ENCODE data around the gene KRT7.
"Not testable (repeated sequence)": the region's sequence is repeated elsewhere in the genome, so short reads cannot be mapped to it uniquely, and the experiment has no call there.

The KRT7 gene

GRCh38 chr12:52277486-52278245 lies 44.6 kb downstream of the KRT7 start:
- no peak for DNase-seq (ENCODE audit: low read depth in 2 of 3, low spot score in 2 of 3)

DNA sequence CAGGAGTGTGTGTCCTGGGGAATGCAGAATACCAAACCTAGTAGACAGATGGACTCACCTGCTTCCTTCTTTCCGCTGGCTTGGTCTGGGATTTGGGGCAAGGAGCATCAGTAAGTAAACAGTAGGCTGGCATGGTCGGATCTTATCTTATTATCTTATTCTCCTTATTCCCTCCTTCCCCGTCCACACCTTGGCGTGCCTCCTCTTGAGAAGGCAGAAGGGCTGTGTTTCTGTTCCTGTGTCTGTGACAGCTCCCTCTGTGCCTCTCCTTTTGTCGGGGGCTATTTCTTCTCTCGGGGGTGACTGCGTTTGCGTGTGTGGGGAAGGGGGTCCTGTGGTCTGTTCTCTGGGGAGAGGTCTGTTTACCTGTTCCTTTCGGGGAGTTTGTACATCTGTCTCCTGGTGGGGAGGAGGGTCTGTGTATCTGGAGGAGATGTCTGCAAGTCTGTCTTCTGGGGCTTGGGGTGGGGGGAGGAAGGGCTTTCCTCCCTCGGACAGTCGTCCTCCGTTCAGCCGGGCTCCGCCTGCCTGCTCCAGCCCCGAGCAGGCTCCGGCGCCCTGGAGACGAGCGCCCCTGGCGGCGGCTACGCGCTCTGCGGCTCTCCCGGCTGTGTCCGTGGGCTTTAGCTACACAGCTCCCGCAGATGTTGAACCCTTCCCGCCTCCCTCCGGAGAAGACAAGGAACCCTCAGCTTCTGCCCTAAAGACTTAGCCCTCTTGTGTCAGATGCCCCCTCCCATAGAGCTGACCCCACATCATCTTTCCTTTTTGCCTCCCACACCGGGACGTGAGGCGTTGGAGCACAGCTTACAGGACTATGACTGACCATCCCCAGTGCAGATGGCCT lies 45.8 kb downstream of the KRT7 start:
- DNase-seq (ENCODE audit: low read depth in 2 of 3, low spot score in 2 of 3): peak; percentile 31 to 69 (median 61)

GRCh38 chr12:52279422-52280318 lies 46.6 kb downstream of the KRT7 start:
- DNase-seq (ENCODE audit: low read depth in 2 of 3, low spot score in 2 of 3): no peak

DNA sequence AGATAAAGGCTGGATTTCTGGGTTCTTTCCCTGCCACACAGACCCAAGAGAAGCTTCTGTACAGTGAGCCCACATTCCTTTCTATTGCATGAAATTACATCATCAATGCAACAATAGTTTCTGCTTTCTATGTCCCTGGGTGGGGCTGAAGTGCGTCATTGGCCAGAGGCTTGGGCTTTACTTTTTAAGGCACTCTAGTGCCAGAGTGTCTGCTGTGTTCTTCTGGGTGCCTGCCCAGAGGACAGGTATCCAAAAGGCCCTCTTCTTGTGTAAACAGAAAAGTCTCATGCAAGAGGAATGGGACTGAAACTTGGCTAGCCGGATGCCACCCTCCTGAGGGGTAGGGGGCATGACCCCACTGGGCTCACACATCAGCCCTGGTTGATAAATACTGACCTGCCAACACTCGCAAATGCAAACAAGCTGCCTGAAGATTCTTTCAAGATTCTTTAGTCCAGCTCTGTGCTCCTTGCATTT lies 47.3 kb downstream of the KRT7 start:
- no peak for DNase-seq (ENCODE audit: low read depth in 2 of 3, low spot score in 2 of 3)

DNA sequence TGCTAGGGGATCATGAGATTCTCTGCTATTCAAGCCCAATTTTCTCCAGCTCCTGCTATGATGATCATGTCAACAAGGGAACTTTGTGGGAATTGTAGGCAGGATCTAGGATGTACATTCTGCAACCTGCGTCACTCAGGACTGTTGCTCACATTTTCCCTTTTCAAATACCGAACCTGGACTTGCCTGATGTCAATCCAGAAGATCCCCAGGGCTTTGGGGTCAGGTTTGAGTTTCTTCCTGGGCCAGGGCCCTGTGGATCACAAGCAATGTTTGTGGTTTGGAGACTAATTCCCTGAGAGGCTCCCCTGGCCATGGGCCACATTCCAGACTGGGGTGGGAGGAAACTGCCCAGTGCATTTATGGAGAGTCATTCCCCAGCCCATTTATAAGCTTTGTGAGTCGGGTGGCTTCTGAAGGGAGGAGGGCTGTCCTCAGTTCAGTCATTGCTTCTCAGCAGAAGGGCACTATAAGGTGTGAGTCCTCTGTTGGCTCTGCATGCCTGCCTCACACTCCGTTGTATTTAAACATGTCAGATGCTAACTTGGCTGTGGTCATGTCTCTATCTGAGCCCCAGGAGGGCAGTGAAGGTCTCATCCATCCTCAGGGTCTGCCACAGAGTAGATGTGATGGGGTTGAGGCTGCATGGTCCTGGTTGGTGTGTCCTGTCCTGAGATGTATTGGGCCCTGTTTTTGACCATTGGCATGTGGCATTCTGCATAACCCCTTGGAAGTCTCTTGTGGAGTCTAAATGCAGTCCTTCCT lies 47.9 kb downstream of the KRT7 start:
- DNase-seq (ENCODE audit: low read depth in 2 of 3, low spot score in 2 of 3): no peak

- DNase-seq (ENCODE audit: low read depth in 2 of 3, low spot score in 2 of 3): no peak
These were observed 51.6 kb downstream of the KRT7 start for GRCh38 chr12:52284562-52285171.

DNA sequence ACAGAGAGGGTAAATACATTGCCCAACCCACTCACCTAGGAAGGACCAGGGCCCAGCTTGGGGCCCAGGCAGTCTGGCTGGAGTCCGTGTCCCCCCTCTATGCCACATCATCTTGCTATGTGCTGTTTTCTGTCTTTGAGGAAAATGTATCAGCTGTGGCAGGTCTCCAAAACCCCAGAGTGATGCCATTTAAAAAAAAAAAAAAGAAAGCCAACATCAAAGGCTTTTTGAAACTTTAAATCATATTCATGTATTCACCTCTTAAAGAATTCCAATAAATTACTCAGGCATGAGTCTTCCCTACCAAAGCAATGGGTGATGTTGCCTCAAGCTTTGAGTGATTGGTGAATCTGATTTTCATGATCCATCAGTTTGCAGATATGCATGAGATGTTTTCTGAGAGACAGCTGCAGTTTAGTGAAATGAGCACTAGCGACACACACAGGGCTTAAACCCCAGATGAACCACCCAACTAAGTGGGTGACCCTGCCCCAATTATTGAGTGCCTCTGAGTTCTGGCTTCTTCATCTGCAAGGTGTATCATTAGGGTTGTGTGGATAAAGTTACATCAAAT lies 52.2 kb downstream of the KRT7 start:
- DNase-seq (ENCODE audit: low read depth in 2 of 3, low spot score in 2 of 3): no peak

DNA sequence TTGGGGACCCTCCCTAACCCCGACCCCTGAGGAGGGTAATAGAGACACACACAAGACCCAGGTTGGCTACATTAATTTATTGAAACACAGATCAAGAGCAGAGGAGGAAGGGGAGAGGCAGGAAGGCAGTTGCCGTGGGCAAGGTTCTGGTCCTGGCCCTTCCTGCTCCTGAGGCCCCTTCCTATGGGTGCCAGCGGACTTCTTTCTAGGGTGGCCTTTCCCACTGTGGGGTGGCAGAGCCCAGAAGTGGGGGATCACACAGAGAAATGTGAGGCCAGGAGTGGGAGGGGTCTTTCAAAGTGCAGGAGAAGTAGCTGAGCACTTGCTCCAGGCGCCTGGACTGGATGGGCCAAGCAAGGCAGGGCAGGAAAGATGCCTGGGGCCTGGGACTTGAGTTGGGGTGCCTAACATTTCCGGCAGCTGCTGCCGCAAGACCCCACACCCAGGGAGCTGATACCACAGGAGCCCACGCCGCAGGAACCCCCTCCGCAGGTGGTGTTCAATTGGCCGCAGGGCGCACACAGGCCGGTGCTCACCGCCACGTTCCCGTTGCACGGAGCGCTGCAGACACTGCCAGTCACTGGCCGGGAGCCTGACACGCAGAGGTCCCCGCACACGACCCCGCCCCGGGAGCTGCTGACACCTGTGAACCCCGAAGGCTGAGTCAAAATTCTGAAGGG lies 52.9 kb downstream of the KRT7 start:
- DNase-seq (ENCODE audit: low read depth in 2 of 3, low spot score in 2 of 3): no peak

DNA sequence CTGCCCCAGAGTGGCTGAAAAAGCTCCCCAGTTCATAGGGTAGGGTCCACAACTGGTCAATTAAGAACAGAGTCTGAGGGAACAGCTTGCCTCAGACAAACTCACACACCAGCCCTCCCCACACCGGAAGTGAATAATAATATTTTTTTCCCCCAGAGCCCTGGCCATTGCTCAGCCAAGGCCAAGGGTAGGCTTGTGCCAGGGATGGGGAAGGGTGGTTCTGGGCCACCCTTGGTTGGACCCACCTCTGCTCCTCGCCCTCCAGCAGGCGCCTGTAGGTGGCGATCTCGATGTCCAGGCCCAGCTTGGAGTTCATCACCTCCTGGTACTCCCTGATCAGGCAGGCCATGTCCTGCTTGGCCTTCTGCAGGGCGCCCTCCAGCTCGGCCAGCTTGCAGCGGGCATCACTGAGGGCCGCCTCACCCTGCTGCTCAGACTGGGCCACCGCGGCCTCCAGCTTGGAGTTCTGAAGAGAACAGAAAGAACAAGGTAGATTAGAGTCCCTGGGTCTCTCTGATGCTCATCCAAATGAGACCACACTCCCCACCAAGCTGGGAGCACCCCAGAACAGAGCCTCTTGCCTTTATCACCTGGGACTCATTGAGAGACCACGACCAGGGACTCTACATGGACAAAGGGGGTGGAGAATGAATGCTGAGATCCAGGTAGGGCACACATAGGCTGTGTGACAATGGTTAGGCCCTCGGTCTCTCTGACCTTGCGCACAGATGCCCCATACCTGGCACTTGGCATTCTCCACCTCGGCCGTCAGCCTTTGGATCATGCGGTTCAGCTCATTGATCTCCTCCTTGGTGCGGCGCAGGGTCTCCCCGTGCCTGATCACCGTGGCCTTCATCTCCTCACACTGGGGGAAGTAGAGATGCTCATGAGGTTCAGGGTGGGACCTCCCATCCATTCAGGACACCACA lies 54.1 kb downstream of the KRT7 start:
- not testable (repeated sequence) for DNase-seq (ENCODE audit: low read depth in 2 of 3, low spot score in 2 of 3)

GRCh38 chr12:52287816-52288805 lies 55.1 kb downstream of the KRT7 start:
- DNase-seq (ENCODE audit: low read depth in 2 of 3, low spot score in 2 of 3): not testable (repeated sequence)

- DNase-seq (ENCODE audit: low read depth in 2 of 3, low spot score in 2 of 3): not testable (repeated sequence)
These were observed 57.6 kb downstream of the KRT7 start for GRCh38 chr12:52290483-52291134.

DNA sequence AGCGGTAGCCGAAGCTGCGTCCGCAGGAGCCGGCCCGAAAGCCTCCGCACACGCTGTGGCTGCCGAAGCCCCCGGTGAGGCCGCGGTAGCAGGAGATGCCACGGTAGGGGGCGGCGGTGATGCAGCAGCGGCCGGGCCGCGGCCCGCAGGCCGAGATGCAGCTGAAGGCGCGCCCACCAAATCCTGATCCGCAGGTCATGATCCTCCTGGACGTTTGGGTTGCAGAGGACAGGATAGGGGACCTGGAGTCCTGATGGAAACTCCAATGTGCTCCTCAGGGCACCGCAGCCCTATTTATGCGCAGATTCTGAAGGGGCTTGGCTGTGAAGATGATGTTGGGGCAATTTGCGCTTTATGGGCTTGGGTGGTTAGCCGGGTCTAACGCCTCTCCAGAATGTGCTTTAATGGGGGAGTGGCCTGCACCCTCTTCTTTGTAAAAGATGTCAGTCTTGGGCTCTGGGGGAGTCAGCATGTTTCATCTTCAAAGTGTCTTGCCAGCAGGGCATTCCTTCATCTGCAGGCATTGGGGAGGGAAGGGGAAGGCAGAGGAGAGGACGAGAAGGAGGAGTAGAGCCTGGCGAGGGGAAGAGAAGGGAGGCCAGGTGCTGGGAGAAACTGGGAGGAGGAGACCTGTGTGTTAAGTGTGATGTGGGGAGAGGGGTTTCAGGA lies 58.4 kb downstream of the KRT7 start, which contains the start of gene KRT81:
Gene KRT81 (minus strand): TSS at position 268 of the 669 bp plus-strand sequence. CDS start 69 bp downstream, at position 199.
- DNase-seq (ENCODE audit: low read depth in 2 of 3, low spot score in 2 of 3): no peak

GRCh38 chr12:52293926-52294325 lies 60.9 kb downstream of the KRT7 start:
- no peak for DNase-seq (ENCODE audit: low read depth in 2 of 3, low spot score in 2 of 3)

DNA sequence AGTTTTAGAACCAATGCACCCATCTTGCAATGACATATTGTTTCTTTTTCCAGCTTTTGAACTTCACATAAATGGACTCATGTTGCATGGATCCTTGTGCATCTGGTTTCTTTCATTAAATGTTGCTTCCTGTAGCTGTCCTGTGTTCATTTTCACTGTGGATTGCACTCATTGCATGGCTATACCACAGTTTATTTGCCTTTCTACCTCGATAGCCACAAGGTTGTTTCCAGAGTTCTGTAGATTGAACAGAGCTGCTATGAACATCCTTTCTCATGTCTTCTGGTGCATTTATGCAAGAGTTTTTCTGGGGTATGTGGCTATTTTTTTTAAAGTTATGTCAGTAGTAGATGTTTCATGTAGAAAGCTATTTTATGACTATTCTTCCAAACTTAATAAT lies 61.8 kb downstream of the KRT7 start:
- DNase-seq (ENCODE audit: low read depth in 2 of 3, low spot score in 2 of 3): no peak

DNA sequence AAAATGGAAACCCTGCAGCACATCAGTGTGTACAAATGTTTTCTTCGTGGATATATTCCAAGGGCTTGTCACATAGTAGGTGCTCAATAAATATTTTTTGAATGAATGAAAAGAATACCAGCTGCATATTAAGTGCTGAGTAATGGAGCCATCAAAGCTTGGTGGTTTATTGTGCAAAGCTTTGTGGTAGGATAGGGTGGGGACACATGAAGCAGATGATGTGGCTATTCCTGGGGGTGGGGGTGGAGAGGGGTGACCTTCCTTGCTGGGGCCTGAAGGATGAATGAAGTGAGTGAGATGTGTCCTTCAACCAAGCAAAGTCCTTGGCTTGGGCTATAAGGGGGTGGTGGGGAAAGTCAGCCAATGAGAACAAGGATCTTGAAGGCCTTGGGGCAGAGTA lies 62.6 kb downstream of the KRT7 start:
- DNase-seq (ENCODE audit: low read depth in 2 of 3, low spot score in 2 of 3): no peak
